ENCODE data around the gene KCND3. TPM values are rescaled to one million over a fixed set of nuclear protein-coding genes. Genes with fewer than 3 reads are reported as not detected.

Gene KCND3
- total RNA-seq, 4 donors from 2014 or later = 4.8 to 11.1 (median 5.7) TPM

DNA sequence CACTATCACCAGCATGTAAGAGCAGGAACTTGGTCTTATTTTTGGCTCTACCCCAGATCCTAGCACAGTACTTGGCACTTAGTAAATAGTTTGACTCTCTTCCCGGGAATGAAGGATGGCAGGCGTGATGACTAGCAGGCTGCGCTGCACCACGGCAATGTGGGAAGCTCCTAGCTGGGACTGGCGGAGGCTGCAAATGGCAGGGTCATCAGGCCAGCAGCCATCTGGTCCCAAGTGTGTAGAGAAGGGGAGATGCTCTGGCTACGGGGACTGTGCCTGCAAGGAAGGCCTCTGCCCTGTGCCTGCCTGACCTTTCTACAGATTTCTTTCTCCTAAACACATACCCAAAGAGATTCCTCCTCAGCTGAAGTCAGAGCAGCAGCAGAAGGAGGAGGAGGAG, 95.0 kb downstream of the KCND3 start:
- TF ChIP-seq, protein P1, sequence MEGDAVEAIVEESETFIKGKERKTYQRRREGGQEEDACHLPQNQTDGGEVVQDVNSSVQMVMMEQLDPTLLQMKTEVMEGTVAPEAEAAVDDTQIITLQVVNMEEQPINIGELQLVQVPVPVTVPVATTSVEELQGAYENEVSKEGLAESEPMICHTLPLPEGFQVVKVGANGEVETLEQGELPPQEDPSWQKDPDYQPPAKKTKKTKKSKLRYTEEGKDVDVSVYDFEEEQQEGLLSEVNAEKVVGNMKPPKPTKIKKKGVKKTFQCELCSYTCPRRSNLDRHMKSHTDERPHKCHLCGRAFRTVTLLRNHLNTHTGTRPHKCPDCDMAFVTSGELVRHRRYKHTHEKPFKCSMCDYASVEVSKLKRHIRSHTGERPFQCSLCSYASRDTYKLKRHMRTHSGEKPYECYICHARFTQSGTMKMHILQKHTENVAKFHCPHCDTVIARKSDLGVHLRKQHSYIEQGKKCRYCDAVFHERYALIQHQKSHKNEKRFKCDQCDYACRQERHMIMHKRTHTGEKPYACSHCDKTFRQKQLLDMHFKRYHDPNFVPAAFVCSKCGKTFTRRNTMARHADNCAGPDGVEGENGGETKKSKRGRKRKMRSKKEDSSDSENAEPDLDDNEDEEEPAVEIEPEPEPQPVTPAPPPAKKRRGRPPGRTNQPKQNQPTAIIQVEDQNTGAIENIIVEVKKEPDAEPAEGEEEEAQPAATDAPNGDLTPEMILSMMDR (IDR thresholded peaks at IDR 0.05; ENCODE audit: low read depth) = no peak

DNA sequence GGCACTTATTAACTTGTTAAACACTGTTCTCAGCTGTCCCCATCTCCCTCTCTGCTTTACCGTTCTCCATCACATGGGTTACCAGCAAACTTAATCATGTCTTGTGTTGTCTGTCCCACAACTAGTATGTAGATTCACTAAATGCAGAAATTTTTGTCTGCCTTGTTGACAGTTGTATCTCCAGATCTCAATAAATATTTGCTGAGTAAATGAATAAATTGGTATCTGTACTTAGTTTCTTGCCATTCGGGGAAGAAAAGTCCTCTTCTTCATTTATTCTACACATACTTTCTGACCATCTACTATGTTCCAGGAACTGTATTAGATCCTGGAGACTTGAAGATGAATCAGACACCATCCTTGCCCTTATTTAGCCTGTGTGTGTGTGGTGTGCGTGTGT, 97.9 kb downstream of the KCND3 start:
- TF ChIP-seq, protein P1 (IDR thresholded peaks at IDR 0.05; ENCODE audit: low read depth) = no peak

DNA sequence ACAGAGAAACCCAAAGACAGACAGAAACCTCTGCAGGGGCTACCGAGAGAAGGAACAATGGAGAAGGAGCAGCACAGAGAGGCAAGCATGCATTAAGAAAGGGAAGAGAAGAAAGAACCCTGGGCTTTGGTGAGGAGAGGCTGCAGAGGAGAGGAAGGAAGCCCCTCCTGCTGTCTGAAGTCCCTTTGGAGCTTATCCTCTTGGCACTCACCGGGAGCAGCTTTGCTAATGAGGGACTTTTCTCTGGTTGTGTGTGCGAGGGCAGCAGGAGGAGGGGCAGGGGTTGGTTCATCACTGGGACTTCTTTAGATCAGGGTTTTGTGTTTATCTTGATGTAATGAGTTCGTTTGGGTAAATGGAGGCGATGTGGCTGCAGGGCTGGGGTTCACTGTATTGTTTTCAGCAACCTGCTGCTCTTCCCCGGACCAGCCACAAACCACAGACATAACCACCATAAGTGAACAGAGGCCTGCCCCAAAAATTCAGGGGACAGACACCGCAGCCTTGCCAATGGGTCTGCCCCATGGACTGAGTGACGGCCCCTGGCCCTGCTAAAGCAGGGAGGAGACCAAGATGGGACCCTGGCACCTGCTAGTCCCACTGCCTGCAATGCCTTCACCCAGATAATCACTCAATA, 100.6 kb downstream of the KCND3 start:
- TF ChIP-seq, protein P1 (IDR thresholded peaks at IDR 0.05; ENCODE audit: low read depth) = no peak

DNA sequence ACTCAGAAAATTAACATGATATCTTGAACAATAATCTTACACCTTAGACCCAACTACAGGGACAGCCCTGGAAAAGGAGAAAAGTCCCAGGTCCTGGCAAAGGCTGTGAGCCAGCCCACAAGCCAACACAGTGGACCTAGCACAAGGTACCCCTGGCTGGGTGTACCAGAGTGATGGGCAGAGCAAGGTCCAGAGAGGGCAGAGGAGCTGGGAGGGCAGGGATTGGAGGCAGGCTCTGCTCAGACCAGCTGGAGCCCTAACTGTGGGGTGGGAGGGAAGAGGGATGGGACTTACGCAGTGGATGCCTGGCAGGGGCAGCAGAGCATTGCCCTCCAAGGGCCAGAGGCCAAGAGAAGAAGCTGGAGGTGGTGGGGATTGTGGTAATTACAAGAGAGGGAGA, 101.6 kb downstream of the KCND3 start:
- TF ChIP-seq, protein P1 (IDR thresholded peaks at IDR 0.05; ENCODE audit: low read depth) = no peak

DNA sequence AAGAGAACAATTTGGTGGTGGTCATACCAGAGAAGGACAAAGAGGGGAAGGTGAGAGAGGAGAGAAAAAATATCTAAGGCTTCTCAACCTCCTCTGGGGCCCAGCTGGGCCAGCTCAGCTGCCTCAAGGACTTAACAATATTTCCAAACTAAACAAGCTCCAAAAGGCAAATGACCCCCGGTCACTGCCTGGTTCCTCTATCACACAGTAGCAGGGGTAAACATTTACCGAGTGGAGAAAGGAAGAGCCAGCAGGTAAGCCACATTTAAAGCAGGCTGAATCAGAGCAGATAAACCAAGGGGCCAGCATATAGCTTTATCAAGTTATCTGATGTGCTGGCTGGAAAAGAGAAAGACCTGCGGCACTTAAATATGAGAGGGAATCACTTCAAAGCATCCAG, 102.1 kb downstream of the KCND3 start:
- TF ChIP-seq, protein P1 (IDR thresholded peaks at IDR 0.05; ENCODE audit: low read depth) = no peak

DNA sequence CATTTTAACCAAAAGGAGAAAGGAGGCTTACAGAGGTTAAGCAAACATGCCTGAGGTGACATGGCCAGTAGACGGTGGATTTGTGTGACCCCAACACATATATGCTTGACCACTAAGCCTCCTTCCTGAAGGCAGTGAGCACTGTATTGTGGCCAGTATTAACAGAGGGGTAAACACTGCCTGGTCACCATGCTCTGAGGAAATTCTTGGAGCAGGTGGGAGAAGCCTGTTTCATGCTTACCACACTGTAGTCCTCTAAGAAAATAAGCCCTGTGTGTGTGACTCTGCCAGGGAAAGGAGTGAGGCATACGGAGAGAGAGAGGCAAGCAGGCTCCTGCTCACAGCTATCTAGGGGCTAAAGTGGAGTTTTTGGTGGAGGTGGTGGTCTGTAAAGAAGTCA, 102.7 kb downstream of the KCND3 start:
- TF ChIP-seq, protein P1 (IDR thresholded peaks at IDR 0.05; ENCODE audit: low read depth) = no peak

DNA sequence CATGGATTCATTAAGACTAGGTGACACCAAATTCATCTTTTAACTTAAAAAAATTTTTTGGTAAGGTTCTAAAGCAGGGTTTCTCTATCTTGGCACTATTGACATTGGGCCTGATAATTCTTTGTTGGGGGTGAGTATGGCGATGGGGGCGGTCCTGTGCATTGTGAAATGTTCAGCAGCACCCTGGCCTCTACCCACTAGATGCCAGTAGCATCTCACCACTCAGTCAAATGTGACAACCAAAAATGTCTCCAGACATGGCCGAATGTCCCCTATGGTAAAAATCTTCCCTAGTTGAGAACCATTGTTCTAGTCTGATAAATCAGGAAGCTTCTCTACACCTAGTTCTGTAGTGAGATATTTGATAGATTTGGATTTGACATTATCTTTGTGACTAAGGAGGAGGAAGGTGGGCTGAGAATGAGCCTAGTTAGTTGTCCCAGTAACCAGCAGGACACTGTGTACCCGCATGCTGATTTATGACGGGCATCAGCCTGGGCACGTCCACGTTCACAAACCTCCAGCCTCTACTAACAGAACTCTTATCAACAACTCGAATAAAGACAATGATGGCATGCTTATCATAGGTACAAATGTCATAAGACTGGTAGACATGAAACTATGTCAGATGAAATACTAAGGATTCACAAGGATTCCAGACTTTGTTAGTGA, 104.6 kb downstream of the KCND3 start:
- TF ChIP-seq, protein P1 (IDR thresholded peaks at IDR 0.05; ENCODE audit: low read depth) = no peak
